MM.1S (cell line): ENCODE results near the gene MYL2.

ENCODE experiments used
- CTCF ChIP-seq: fragments of 300-600 bp; sonication (generic); IDR thresholded peaks from 2 replicates; pipeline ENCODE4 v1.5.1; 2016; ENCODE audit warnings: antibody characterized with exemption, low read length, mixed read lengths
- EZH2 ChIP-seq: fragments of 300-600 bp; sonication (generic); optimal IDR thresholded peaks from 2 replicates; pipeline ENCODE3; 2017; ENCODE audit warnings: low read depth, mild to moderate bottlenecking, antibody characterized with exemption, low read length, mixed read lengths

GRCh38 chr12:110885152-110885840, 35.1 kb downstream of the MYL2 start:
- TF ChIP-seq CTCF = no peak
- TF ChIP-seq EZH2 = no peak
